ENCODE results near the gene GJC2. TPM values are rescaled to one million over a fixed set of nuclear protein-coding genes. Genes with fewer than 3 reads are reported as not detected.

GJC2 gene
- total RNA-seq, 1 donor from 2014 or later, result 2.1 TPM

- Mint-ChIP-seq H3K4me3 (ENCODE audit: low read depth) (no peak overlapping the region), H3K4me1 (ENCODE audit: low read depth) (no peaks in the 10 kb centered on the region), H3K9me3 (ENCODE audit: low read depth) (peaks cover 17% of the 10 kb centered on the region), H3K36me3 (ENCODE audit: insufficient read depth) (peaks cover 4% of the 10 kb centered on the region), H3K27me3 (no peaks in the 10 kb centered on the region), H3K27ac (no peak overlapping the region)
- DNase-seq (ENCODE audit: low spot score, unreplicated experiment), result no peak
- TF ChIP-seq CTCF (IDR thresholded peaks at IDR 0.05; ENCODE audit: unreplicated experiment), result no peak
Measured at GRCh38 chr1:228117335-228117734, 32.4 kb upstream of the GJC2 start.

GRCh38 chr1:228118040-228118439, 31.7 kb upstream of the GJC2 start:
- Mint-ChIP-seq H3K4me1 (ENCODE audit: low read depth) (no peaks in the 10 kb centered on the region), H3K4me3 (ENCODE audit: low read depth) (no peak overlapping the region), H3K27me3 (no peaks in the 10 kb centered on the region), H3K36me3 (ENCODE audit: insufficient read depth) (peaks cover 4% of the 10 kb centered on the region), H3K27ac (peak overlapping the region; percentile 50), H3K9me3 (ENCODE audit: low read depth) (peaks cover 17% of the 10 kb centered on the region)
- no peak for DNase-seq (ENCODE audit: low spot score, unreplicated experiment)
- TF ChIP-seq CTCF (IDR thresholded peaks at IDR 0.05; ENCODE audit: unreplicated experiment), result no peak

- Mint-ChIP-seq H3K27me3 (no peaks in the 10 kb centered on the region), H3K36me3 (ENCODE audit: insufficient read depth) (peaks cover 4% of the 10 kb centered on the region), H3K4me1 (ENCODE audit: low read depth) (peaks cover 10% of the 10 kb centered on the region), H3K4me3 (ENCODE audit: low read depth) (no peak overlapping the region), H3K9me3 (ENCODE audit: low read depth) (peaks cover 15% of the 10 kb centered on the region), H3K27ac (no peak overlapping the region)
- DNase-seq (ENCODE audit: low spot score, unreplicated experiment), result no peak
- TF ChIP-seq CTCF (IDR thresholded peaks at IDR 0.05; ENCODE audit: unreplicated experiment), result no peak
Measured at GRCh38 chr1:228120351-228120750, 29.4 kb upstream of the GJC2 start.

GRCh38 chr1:228120857-228121489, 28.8 kb upstream of the GJC2 start:
- Mint-ChIP-seq H3K9me3 (ENCODE audit: low read depth) (peaks cover 15% of the 10 kb centered on the region), H3K27me3 (no peaks in the 10 kb centered on the region), H3K4me3 (ENCODE audit: low read depth) (no peak overlapping the region), H3K27ac (no peak overlapping the region), H3K36me3 (ENCODE audit: insufficient read depth) (peaks cover 4% of the 10 kb centered on the region), H3K4me1 (ENCODE audit: low read depth) (peaks cover 10% of the 10 kb centered on the region)
- no peak for DNase-seq (ENCODE audit: low spot score, unreplicated experiment)
- TF ChIP-seq CTCF (IDR thresholded peaks at IDR 0.05; ENCODE audit: unreplicated experiment), result no peak

GRCh38 chr1:228122921-228123441, 26.7 kb upstream of the GJC2 start:
- Mint-ChIP-seq H3K4me1 (ENCODE audit: low read depth) (peaks cover 10% of the 10 kb centered on the region), H3K27ac (no peak overlapping the region), H3K4me3 (ENCODE audit: low read depth) (no peak overlapping the region), H3K9me3 (ENCODE audit: low read depth) (peaks cover 13% of the 10 kb centered on the region), H3K36me3 (ENCODE audit: insufficient read depth) (peaks cover 2% of the 10 kb centered on the region), H3K27me3 (peaks cover 3% of the 10 kb centered on the region)
- DNase-seq (ENCODE audit: low spot score, unreplicated experiment), result no peak
- TF ChIP-seq CTCF (IDR thresholded peaks at IDR 0.05; ENCODE audit: unreplicated experiment), result no peak
